Caco-2 (cell line): ENCODE measurements around the gene SAMD4A. TPM values are rescaled to one million over a fixed set of nuclear protein-coding genes. Genes with fewer than 3 reads are reported as not detected.

Experiments
- BruUV-seq: library from RNA; stranded (reverse); fragments of 400-500 nt; replicated peaks from 2 replicates; lab custom pipeline; 2021; lab: Mats Ljungman, UMichigan
- CTCF ChIA-PET: fragments of 300-600 bp; sonication (Branson Sonifier 250); formaldehyde crosslinking; loops from one replicate; lab custom pipeline; 2022; ENCODE audit warnings: antibody characterized with exemption; lab: Charles Lee
- POLR2A ChIA-PET: fragments of 300-600 bp; sonication (Branson Sonifier 250); formaldehyde crosslinking; loops from one replicate; lab custom pipeline; 2022; ENCODE audit warnings: antibody characterized with exemption; lab: Charles Lee
- DNase-seq, 2 experiments: peaks; one replicate each; pipeline versions ENCODE4 v3.0.0 to v3.0.0-alpha.2; 2020 to 2022
- H3K27me3 ChIP-seq: replicated peaks from 2 replicates; pipeline ENCODE4 v1.6.0; 2011; ENCODE audit warnings: low read length; ENCODE audit not compliant: control insufficient read depth, insufficient read depth
- H3K36me3 ChIP-seq: 2 replicates; pipeline ENCODE4 v1.5.1; 2011; ENCODE audit warnings: low read length; ENCODE audit not compliant: control insufficient read depth, insufficient read depth
- H3K4me1 ChIP-seq: fragments of 250-450 bp; sonication (Bioruptor Pico); 2 replicates; pipeline ENCODE4 v1.5.1; 2020; ENCODE audit warnings: mild to moderate bottlenecking
- H3K4me3 ChIP-seq: 2 replicates; pipeline ENCODE4 v1.5.1; 2011; ENCODE audit warnings: low read depth, mild to moderate bottlenecking, control low read depth, low read length
- H3K9me3 ChIP-seq: fragments of 250-450 bp; sonication (Bioruptor Pico); 2 replicates; pipeline ENCODE4 v1.5.1; 2020; ENCODE audit warnings: mild to moderate bottlenecking, moderate library complexity
- H3K27ac Mint-ChIP-seq: one replicate; pipeline ENCODE4 v1.8.0; 2022; ENCODE audit warnings: mixed read lengths; ENCODE audit not compliant: unreplicated experiment
- H3K27me3 Mint-ChIP-seq: one replicate; pipeline ENCODE4 v1.8.0; 2022; ENCODE audit warnings: mixed read lengths; ENCODE audit not compliant: insufficient read depth, unreplicated experiment
- H3K36me3 Mint-ChIP-seq: one replicate; pipeline ENCODE4 v1.8.0; 2022; ENCODE audit warnings: mild to moderate bottlenecking, mixed read lengths; ENCODE audit not compliant: insufficient read depth, unreplicated experiment
- H3K4me1 Mint-ChIP-seq: one replicate; pipeline ENCODE4 v1.8.0; 2022; ENCODE audit warnings: low read depth, mixed read lengths; ENCODE audit not compliant: unreplicated experiment
- H3K4me3 Mint-ChIP-seq: one replicate; pipeline ENCODE4 v1.8.0; 2022; ENCODE audit warnings: mild to moderate bottlenecking, moderate library complexity, mixed read lengths; ENCODE audit not compliant: unreplicated experiment
- H3K9me3 Mint-ChIP-seq: one replicate; pipeline ENCODE4 v1.8.0; 2022; ENCODE audit warnings: mixed read lengths; ENCODE audit not compliant: unreplicated experiment
- intact Hi-C: fragments of 100-400 bp; cut with micrococcal nuclease; formaldehyde crosslinking; loops from one replicate; pipeline ENCODE4 v1.10.0; 2022; ENCODE audit not compliant: unreplicated experiment
- total RNA-seq: library from RNA; stranded (reverse); gene quantifications from 2 replicates; pipeline ENCODE4 v1.2.3, GENCODE V29; 2022
- TF ChIP-seq, protein P1 (sequence below), 2 experiments: fragments of 200-600 bp in 1 of 2; IDR thresholded peaks; 1 replicate in 1 of 2; 2 replicates in 1 of 2; pipeline versions ENCODE4 v1.5.1 to v1.8.0; 2011 to 2022; ENCODE audit warnings: antibody characterized with exemption in 1 of 2, control low read depth in 1 of 2, inconsistent platforms in 1 of 2, low read depth in 1 of 2, low read length in 1 of 2, mild to moderate bottlenecking in 1 of 2, moderate library complexity in 1 of 2; ENCODE audit not compliant: insufficient read depth in 1 of 2, severe bottlenecking in 1 of 2, unreplicated experiment in 1 of 2

Gene SAMD4A
- total RNA-seq, 1 experiment from 2014 or later = 60.8 TPM

DNA sequence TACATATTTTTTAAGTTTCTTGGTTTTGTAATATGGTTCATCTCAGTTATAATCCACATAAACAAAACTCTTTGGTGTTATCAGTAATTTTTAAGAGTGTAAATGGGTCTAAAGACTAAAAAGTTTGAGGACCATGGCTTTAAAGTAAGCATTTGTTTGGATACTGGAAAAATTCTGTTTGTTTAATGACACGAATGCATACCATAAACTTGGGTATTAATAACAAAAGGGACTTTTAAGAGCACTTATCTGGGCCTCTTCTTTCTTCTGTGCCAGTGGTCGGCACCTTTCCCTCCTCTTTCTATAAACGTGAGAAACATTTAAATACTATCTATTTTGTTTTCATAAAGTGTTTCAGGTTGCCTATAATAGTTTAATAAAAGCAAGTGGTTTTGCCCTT is 47.4 kb downstream of the SAMD4A start:
- intact Hi-C loops = loop anchor here (5.0 kb wide), 1 partner anchor 37 kb away; no protein-coding TSS in a partner anchor
- BruUV-seq = no TSS peak

DNA sequence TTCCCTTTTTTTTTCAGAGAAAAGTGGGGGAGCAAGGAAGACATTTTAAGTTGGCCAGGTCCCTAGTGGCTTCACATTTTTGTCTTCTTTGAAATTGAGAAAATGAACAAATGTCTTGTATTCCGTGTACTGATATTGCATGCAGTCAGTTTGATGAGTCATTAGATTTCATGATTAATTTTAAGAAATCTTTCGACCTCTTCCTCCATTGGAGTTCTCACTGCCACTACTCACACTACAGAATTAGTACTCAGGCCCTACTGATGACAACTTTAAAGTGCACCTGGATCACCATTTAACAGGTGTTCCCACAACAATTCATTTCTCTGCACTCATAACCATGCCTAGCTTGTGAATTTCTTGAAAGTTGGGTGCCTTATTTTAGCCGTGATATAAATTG is 50.5 kb downstream of the SAMD4A start:
- no peaks in the 10 kb centered on the region for H3K27me3 Mint-ChIP-seq
- no peaks in the 10 kb centered on the region for H3K4me1 Mint-ChIP-seq
- no peak overlapping the region for H3K27ac Mint-ChIP-seq
- Histone ChIP-seq H3K4me1 (peaks cover 2% of the 10 kb centered on the region; the same call in 1 of the 2 replicates), H3K9me3 (peaks cover 3% of the 10 kb centered on the region; the same call in 1 of the 2 replicates), H3K27me3 (no peaks in the 10 kb centered on the region), H3K4me3 (no peak overlapping the region), H3K36me3 (no peaks in the 10 kb centered on the region)
- H3K9me3 Mint-ChIP-seq = no peaks in the 10 kb centered on the region
- ChIA-PET CTCF (no interaction called here), POLR2A (no interaction called here)
- H3K36me3 Mint-ChIP-seq = no peaks in the 10 kb centered on the region
- BruUV-seq = no TSS peak
- no peak for DNase-seq
- H3K4me3 Mint-ChIP-seq = no peak overlapping the region
- TF ChIP-seq, protein P1, sequence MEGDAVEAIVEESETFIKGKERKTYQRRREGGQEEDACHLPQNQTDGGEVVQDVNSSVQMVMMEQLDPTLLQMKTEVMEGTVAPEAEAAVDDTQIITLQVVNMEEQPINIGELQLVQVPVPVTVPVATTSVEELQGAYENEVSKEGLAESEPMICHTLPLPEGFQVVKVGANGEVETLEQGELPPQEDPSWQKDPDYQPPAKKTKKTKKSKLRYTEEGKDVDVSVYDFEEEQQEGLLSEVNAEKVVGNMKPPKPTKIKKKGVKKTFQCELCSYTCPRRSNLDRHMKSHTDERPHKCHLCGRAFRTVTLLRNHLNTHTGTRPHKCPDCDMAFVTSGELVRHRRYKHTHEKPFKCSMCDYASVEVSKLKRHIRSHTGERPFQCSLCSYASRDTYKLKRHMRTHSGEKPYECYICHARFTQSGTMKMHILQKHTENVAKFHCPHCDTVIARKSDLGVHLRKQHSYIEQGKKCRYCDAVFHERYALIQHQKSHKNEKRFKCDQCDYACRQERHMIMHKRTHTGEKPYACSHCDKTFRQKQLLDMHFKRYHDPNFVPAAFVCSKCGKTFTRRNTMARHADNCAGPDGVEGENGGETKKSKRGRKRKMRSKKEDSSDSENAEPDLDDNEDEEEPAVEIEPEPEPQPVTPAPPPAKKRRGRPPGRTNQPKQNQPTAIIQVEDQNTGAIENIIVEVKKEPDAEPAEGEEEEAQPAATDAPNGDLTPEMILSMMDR (IDR thresholded peaks at IDR 0.05; ENCODE audit: insufficient read depth in 1 of 2, low read depth in 1 of 2, low read length in 1 of 2, severe bottlenecking in 1 of 2, unreplicated experiment in 1 of 2) = no peak
- intact Hi-C loops = no loop called here

More for the DNA sequence above, 47.4 kb downstream of the SAMD4A start:
- TF ChIP-seq, protein P1 (IDR thresholded peaks at IDR 0.05; ENCODE audit: insufficient read depth in 1 of 2, low read depth in 1 of 2, low read length in 1 of 2, severe bottlenecking in 1 of 2, unreplicated experiment in 1 of 2) = no peak
- H3K4me3 ChIP-seq = no peak overlapping the region
- Mint-ChIP-seq H3K36me3 (peaks cover 7% of the 10 kb centered on the region), H3K9me3 (no peaks in the 10 kb centered on the region), H3K27me3 (no peaks in the 10 kb centered on the region), H3K27ac (no peak overlapping the region), H3K4me1 (no peaks in the 10 kb centered on the region), H3K4me3 (no peak overlapping the region)
- CTCF ChIA-PET = no interaction called here
- DNase-seq = no peak
- no peaks in the 10 kb centered on the region; the same call in 1 of the 2 replicates for H3K4me1 ChIP-seq
- no peaks in the 10 kb centered on the region for H3K27me3 ChIP-seq
- no peaks in the 10 kb centered on the region for H3K36me3 ChIP-seq
- peaks cover 3% of the 10 kb centered on the region; the same call in 1 of the 2 replicates for H3K9me3 ChIP-seq
- POLR2A ChIA-PET = no interaction called here

DNA sequence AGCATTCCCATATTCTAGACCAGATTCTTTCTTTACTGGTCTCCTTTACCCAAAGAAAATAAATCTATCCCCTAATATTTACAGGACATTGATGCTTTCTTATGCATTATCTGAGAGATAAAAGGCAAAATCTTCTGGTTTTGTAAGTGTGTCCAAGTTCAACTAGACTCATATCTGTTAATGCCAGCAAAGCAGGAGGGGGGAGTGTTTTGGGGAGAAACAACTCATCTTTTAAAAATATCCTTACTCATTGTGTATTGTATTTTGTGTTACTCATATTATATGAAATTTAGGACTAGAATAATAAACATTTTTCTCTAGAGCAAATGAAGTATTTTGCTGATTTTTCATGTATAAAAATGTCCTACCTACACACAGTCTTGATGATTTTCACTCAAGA is 54.8 kb downstream of the SAMD4A start:
- peaks cover 18% of the 10 kb centered on the region for H3K4me1 Mint-ChIP-seq
- Histone ChIP-seq H3K36me3 (no peaks in the 10 kb centered on the region), H3K4me3 (no peak overlapping the region), H3K4me1 (peaks cover 30% of the 10 kb centered on the region), H3K27me3 (no peaks in the 10 kb centered on the region), H3K9me3 (peaks cover 3% of the 10 kb centered on the region; the same call in 1 of the 2 replicates)
- TF ChIP-seq, protein P1 (IDR thresholded peaks at IDR 0.05; ENCODE audit: insufficient read depth in 1 of 2, low read depth in 1 of 2, low read length in 1 of 2, severe bottlenecking in 1 of 2, unreplicated experiment in 1 of 2) = no peak
- H3K9me3 Mint-ChIP-seq = no peaks in the 10 kb centered on the region
- no peaks in the 10 kb centered on the region for H3K27me3 Mint-ChIP-seq
- DNase-seq = no peak
- intact Hi-C loops = no loop called here
- no peak overlapping the region for H3K4me3 Mint-ChIP-seq
- no TSS peak for BruUV-seq
- H3K36me3 Mint-ChIP-seq = peaks cover 10% of the 10 kb centered on the region
- ChIA-PET CTCF (interaction anchor here (0.6 kb wide), 1 partner anchor 53 kb away, joined by 5 read pairs; no protein-coding TSS in a partner anchor), POLR2A (interaction anchor here (0.6 kb wide), 1 partner anchor 56 kb away, joined by 4 read pairs; no protein-coding TSS in a partner anchor)
- H3K27ac Mint-ChIP-seq = no peak overlapping the region
